HFFc6 (cell line): ENCODE measurements around the gene LDLR. TPM values are rescaled to one million over a fixed set of nuclear protein-coding genes. Genes with fewer than 3 reads are reported as not detected.
"Not testable (repeated sequence)": the region's sequence is repeated elsewhere in the genome, so short reads cannot be mapped to it uniquely, and the experiment has no call there.

Source experiments
- DNase-seq: peaks from one replicate; pipeline ENCODE4 v3.0.0-alpha.2; 2018
- H3K27ac Mint-ChIP-seq: 2 replicates; pipeline ENCODE4 v1.8.0; 2020; ENCODE audit warnings: mild to moderate bottlenecking, mixed read lengths
- H3K27me3 Mint-ChIP-seq: 2 replicates; pipeline ENCODE4 v1.8.0; 2021; ENCODE audit warnings: mild to moderate bottlenecking, moderate library complexity, mixed read lengths; ENCODE audit not compliant: insufficient read depth
- H3K36me3 Mint-ChIP-seq: 2 replicates; pipeline ENCODE4 v1.8.0; 2021; ENCODE audit warnings: low read depth, mixed read lengths
- H3K4me1 Mint-ChIP-seq: 2 replicates; pipeline ENCODE4 v1.8.0; 2020; ENCODE audit warnings: low read depth, mixed read lengths
- H3K4me3 Mint-ChIP-seq: 2 replicates; pipeline ENCODE4 v1.8.0; 2020; ENCODE audit warnings: mild to moderate bottlenecking, moderate library complexity, mixed read lengths
- H3K9me3 Mint-ChIP-seq: 2 replicates; pipeline ENCODE4 v1.8.0; 2020; ENCODE audit warnings: mild to moderate bottlenecking, mixed read lengths
- CTCF ChIP-seq: fragments of 200-600 bp; sonication (generic); IDR thresholded peaks from 2 replicates; pipeline ENCODE4 v1.5.0; 2021; ENCODE audit warnings: antibody characterized with exemption, mild to moderate bottlenecking
- total RNA-seq, 6 experiments: library from RNA; stranded (reverse); fragmentation: NEBNext Ultra II Directional; extraction: Animal tissue kit (Norgen Biotek cat#: 25700); gene quantifications; 2 replicates in 1 of 6; 3 replicates in 5 of 6; pipeline ENCODE4 v1.2.3, GENCODE V29; 2021

Gene LDLR
- total RNA-seq, 6 experiments from 2014 or later: 22.8 to 34.3 (median 28.0) TPM

- Mint-ChIP-seq H3K9me3 (no peaks in the 10 kb centered on the region), H3K27me3 (peaks cover 6% of the 10 kb centered on the region), H3K4me1 (peaks cover 45% of the 10 kb centered on the region), H3K36me3 (peaks cover 29% of the 10 kb centered on the region), H3K4me3 (peak overlapping the region; percentile 55), H3K27ac (peak overlapping the region; percentile 79)
- TF ChIP-seq CTCF: no peak
- DNase-seq: no peak
Measured at GRCh38 chr19:11094520-11094894, 5.2 kb downstream of the LDLR start.

GRCh38 chr19:11096210-11096841 lies 7.1 kb downstream of the LDLR start:
- DNase-seq: peak; percentile 52
- Mint-ChIP-seq H3K27me3 (peaks cover 6% of the 10 kb centered on the region), H3K4me3 (peak overlapping the region; percentile 55), H3K4me1 (peaks cover 38% of the 10 kb centered on the region), H3K9me3 (no peaks in the 10 kb centered on the region), H3K36me3 (peaks cover 37% of the 10 kb centered on the region), H3K27ac (peak overlapping the region; percentile 79)
- no peak for TF ChIP-seq CTCF

GRCh38 chr19:11097367-11097766 lies 8.1 kb downstream of the LDLR start:
- Mint-ChIP-seq H3K4me1 (peaks cover 28% of the 10 kb centered on the region), H3K36me3 (peaks cover 37% of the 10 kb centered on the region)
- H3K4me3 Mint-ChIP-seq, H3K27ac Mint-ChIP-seq, H3K9me3 Mint-ChIP-seq, H3K27me3 Mint-ChIP-seq, DNase-seq: not testable (repeated sequence)

- no peak overlapping the region for H3K27ac Mint-ChIP-seq
- no peak overlapping the region for H3K4me3 Mint-ChIP-seq
- TF ChIP-seq CTCF: no peak
- H3K36me3 Mint-ChIP-seq: peaks cover 37% of the 10 kb centered on the region
- no peak for DNase-seq
- H3K9me3 Mint-ChIP-seq: no peaks in the 10 kb centered on the region
- H3K27me3 Mint-ChIP-seq: peaks cover 2% of the 10 kb centered on the region; the same call in 1 of the 2 replicates
- H3K4me1 Mint-ChIP-seq: peaks cover 26% of the 10 kb centered on the region
Measured at GRCh38 chr19:11098327-11098726, 9.1 kb downstream of the LDLR start.

GRCh38 chr19:11098861-11099260 lies 9.6 kb downstream of the LDLR start:
- Mint-ChIP-seq H3K4me1 (peaks cover 26% of the 10 kb centered on the region), H3K36me3 (peaks cover 41% of the 10 kb centered on the region), H3K4me3 (no peak overlapping the region), H3K9me3 (no peaks in the 10 kb centered on the region), H3K27ac (peak overlapping the region; percentile 31; the same call in 1 of the 2 replicates), H3K27me3 (peaks cover 2% of the 10 kb centered on the region; the same call in 1 of the 2 replicates)
- no peak for TF ChIP-seq CTCF
- DNase-seq: no peak

- DNase-seq: no peak
- H3K27ac Mint-ChIP-seq: no peak overlapping the region
- H3K36me3 Mint-ChIP-seq: peaks cover 38% of the 10 kb centered on the region
- no peaks in the 10 kb centered on the region for H3K27me3 Mint-ChIP-seq
- H3K4me3 Mint-ChIP-seq: no peak overlapping the region
- H3K9me3 Mint-ChIP-seq: no peaks in the 10 kb centered on the region
- TF ChIP-seq CTCF: no peak
- H3K4me1 Mint-ChIP-seq: peaks cover 18% of the 10 kb centered on the region
Measured at GRCh38 chr19:11100049-11100448, 10.8 kb downstream of the LDLR start.
